H9 (cell line): Measurements from ENCODE around the gene SMAD3. TPM values are rescaled to one million over a fixed set of nuclear protein-coding genes. Genes with fewer than 3 reads are reported as not detected.

Source experiments
- DNase-seq: peaks from one replicate; pipeline ENCODE4 v3.0.0-alpha.2; 2017
- H2AFZ ChIP-seq: one replicate; pipeline ENCODE4 v1.6.1; 2013; ENCODE audit warnings: mild to moderate bottlenecking, low read length, control low read depth, moderate library complexity
- H2AK5ac ChIP-seq: 2 replicates; pipeline ENCODE4 v1.6.1; 2013; ENCODE audit warnings: low read length, control low read depth, mixed read lengths; ENCODE audit not compliant: insufficient read length
- H2BK120ac ChIP-seq: one replicate; pipeline ENCODE4 v1.6.1; 2013; ENCODE audit warnings: low read depth, mild to moderate bottlenecking, low read length, control low read depth, inconsistent platforms; ENCODE audit not compliant: poor library complexity, severe bottlenecking
- H2BK12ac ChIP-seq: 2 replicates; pipeline ENCODE4 v1.6.1; 2013; ENCODE audit warnings: low read length, control low read depth, mixed read lengths, low read depth; ENCODE audit not compliant: insufficient read length
- H2BK15ac ChIP-seq: 2 replicates; pipeline ENCODE4 v1.6.1; 2013; ENCODE audit warnings: low read depth, low read length, control low read depth
- H2BK20ac ChIP-seq: one replicate; pipeline ENCODE4 v1.6.1; 2013; ENCODE audit warnings: low read depth, mild to moderate bottlenecking, low read length, control low read depth, inconsistent platforms; ENCODE audit not compliant: poor library complexity, severe bottlenecking
- H2BK5ac ChIP-seq: 2 replicates; pipeline ENCODE4 v1.6.1; 2013; ENCODE audit warnings: low read length, control low read depth, mixed read lengths; ENCODE audit not compliant: insufficient read length
- H3K14ac ChIP-seq: 2 replicates; pipeline ENCODE4 v1.6.1; 2013; ENCODE audit warnings: low read length, control low read depth; ENCODE audit not compliant: insufficient read depth
- H3K18ac ChIP-seq: 2 replicates; pipeline ENCODE4 v1.6.1; 2013; ENCODE audit warnings: low read depth, mild to moderate bottlenecking, mixed read lengths, low read length, control low read depth; ENCODE audit not compliant: insufficient read length
- H3K23ac ChIP-seq: 2 replicates; pipeline ENCODE4 v1.6.1; 2013; ENCODE audit warnings: low read length, control low read depth, mixed read lengths, low read depth; ENCODE audit not compliant: insufficient read length
- H3K23me2 ChIP-seq: 2 replicates; pipeline ENCODE4 v1.6.1; 2013; ENCODE audit warnings: low read depth, mild to moderate bottlenecking, mixed read lengths, low read length, control low read depth; ENCODE audit not compliant: insufficient read length, poor library complexity, severe bottlenecking
- H3K27ac ChIP-seq: 2 replicates; pipeline ENCODE4 v1.5.1; 2013; ENCODE audit warnings: low read length, control low read depth, mixed read lengths, low read depth; ENCODE audit not compliant: insufficient read length
- H3K27me3 ChIP-seq: 2 replicates; pipeline ENCODE4 v1.6.1; 2013; ENCODE audit warnings: low read length, control low read depth, inconsistent platforms; ENCODE audit not compliant: insufficient read depth
- H3K4ac ChIP-seq: 2 replicates; pipeline ENCODE4 v1.6.1; 2013; ENCODE audit warnings: low read depth, mild to moderate bottlenecking, control low read depth, inconsistent platforms, low read length, moderate library complexity
- H3K4me1 ChIP-seq: 2 replicates; pipeline ENCODE4 v1.6.1; 2013; ENCODE audit warnings: low read length, control low read depth, inconsistent platforms; ENCODE audit not compliant: insufficient read depth
- H3K4me2 ChIP-seq: 2 replicates; pipeline ENCODE4 v1.6.1; 2013; ENCODE audit warnings: low read length, control low read depth, mixed read lengths; ENCODE audit not compliant: insufficient read length, insufficient read depth
- H3K56ac ChIP-seq: 2 replicates; pipeline ENCODE4 v1.6.1; 2013; ENCODE audit warnings: low read depth, mild to moderate bottlenecking, mixed read lengths, low read length, control low read depth; ENCODE audit not compliant: insufficient read length
- H3K79me1 ChIP-seq: 2 replicates; pipeline ENCODE4 v1.6.1; 2013; ENCODE audit warnings: low read depth, mild to moderate bottlenecking, moderate library complexity, low read length, control low read depth, inconsistent platforms; ENCODE audit not compliant: insufficient read depth, poor library complexity, severe bottlenecking
- H3K79me2 ChIP-seq: 2 replicates; pipeline ENCODE4 v1.6.1; 2013; ENCODE audit warnings: low read length, control low read depth, inconsistent platforms; ENCODE audit not compliant: insufficient read depth
- H3K9ac ChIP-seq: 2 replicates; pipeline ENCODE4 v1.6.1; 2013; ENCODE audit warnings: low read length, control low read depth, mixed read lengths; ENCODE audit not compliant: insufficient read length; ENCODE audit errors: extremely low read depth
- H3K9me3 ChIP-seq: one replicate; pipeline ENCODE4 v1.6.1; 2013; ENCODE audit warnings: low read depth, low read length, inconsistent platforms; ENCODE audit not compliant: control insufficient read depth
- H3T11ph ChIP-seq: one replicate; pipeline ENCODE4 v1.6.1; 2013; ENCODE audit warnings: mild to moderate bottlenecking, low read length, control low read depth, inconsistent platforms
- H4K20me1 ChIP-seq: one replicate; pipeline ENCODE4 v1.6.1; 2013; ENCODE audit not compliant: control insufficient read depth, insufficient read length, insufficient read depth
- H4K5ac ChIP-seq: 2 replicates; pipeline ENCODE4 v1.6.1; 2013; ENCODE audit warnings: low read depth, mild to moderate bottlenecking, mixed read lengths, low read length, control low read depth; ENCODE audit not compliant: insufficient read length
- H4K8ac ChIP-seq: replicated peaks from 2 replicates; pipeline ENCODE4 v1.6.1; 2013; ENCODE audit warnings: low read length, control low read depth, mixed read lengths, low read depth; ENCODE audit not compliant: insufficient read length
- H4K91ac ChIP-seq: 2 replicates; pipeline ENCODE4 v1.6.1; 2013; ENCODE audit warnings: low read depth, mild to moderate bottlenecking, moderate library complexity, mixed read lengths, low read length, control low read depth; ENCODE audit not compliant: insufficient read length
- H3K27ac Mint-ChIP-seq, 3 experiments: 2 replicates in 2 of 3; 3 replicates in 1 of 3; pipeline ENCODE4 v1.8.0; 2020 to 2021; ENCODE audit warnings: mixed read lengths in 3 of 3, mild to moderate bottlenecking in 1 of 3, moderate library complexity in 1 of 3
- H3K27me3 Mint-ChIP-seq: 2 replicates; pipeline ENCODE4 v1.8.0; 2021; ENCODE audit warnings: low read depth, mild to moderate bottlenecking, moderate library complexity, mixed read lengths
- H3K36me3 Mint-ChIP-seq, 3 experiments: 2 replicates in 2 of 3; 3 replicates in 1 of 3; pipeline ENCODE4 v1.8.0; 2020 to 2021; ENCODE audit warnings: low read depth in 3 of 3, mixed read lengths in 3 of 3; ENCODE audit not compliant: insufficient read depth in 1 of 3
- H3K4me1 Mint-ChIP-seq, 2 experiments: 2 replicates each; pipeline ENCODE4 v1.8.0; 2020; ENCODE audit warnings: mixed read lengths in 2 of 2
- H3K4me3 Mint-ChIP-seq, 2 experiments: 2 replicates in 1 of 2; 3 replicates in 1 of 2; pipeline ENCODE4 v1.8.0; 2020 to 2021; ENCODE audit warnings: mild to moderate bottlenecking in 2 of 2, mixed read lengths in 2 of 2, moderate library complexity in 1 of 2
- H3K9me3 Mint-ChIP-seq, 2 experiments: 2 replicates in 1 of 2; 3 replicates in 1 of 2; pipeline ENCODE4 v1.8.0; 2020; ENCODE audit warnings: mild to moderate bottlenecking in 2 of 2, mixed read lengths in 2 of 2, moderate library complexity in 1 of 2
- WGBS: extraction: QIAGEN DNeasy Blood & Tissue Kit; methylation state at CpG from one replicate; pipeline ENCODE4 v1.1.7; 2013; ENCODE audit warnings: missing lambda C conversion rate, low lambda C conversion rate, mixed read lengths; ENCODE audit not compliant: insufficient read length; ENCODE audit errors: extremely low coverage; 5-methylcytosine and 5-hydroxymethylcytosine counted together
- total RNA-seq: library from RNA; stranded (reverse); gene quantifications from 2 replicates; pipeline ENCODE4 v1.2.1, GENCODE V29; 2021
- TF ChIP-seq, protein P1 (sequence below): fragments of 200-600 bp; sonication (generic); conservative IDR thresholded peaks from 3 replicates; pipeline ENCODE4 v1.8.0; 2021; ENCODE audit warnings: antibody characterized with exemption, mild to moderate bottlenecking

The SMAD3 gene
- total RNA-seq, 1 experiment from 2014 or later = 26.7 TPM

- Histone ChIP-seq H2BK20ac (no peak overlapping the region), H2BK12ac (no peak overlapping the region), H2BK15ac (no peak overlapping the region), H2BK5ac (no peak overlapping the region), H3K18ac (no peak overlapping the region), H3K27me3 (no peaks in the 10 kb centered on the region), H2AFZ (no peak overlapping the region), H4K5ac (no peak overlapping the region), H3K9me3 (no peaks in the 10 kb centered on the region), H4K91ac (no peak overlapping the region), H3K79me2 (no peaks in the 10 kb centered on the region), H2BK120ac (no peak overlapping the region), H3K27ac (no peak overlapping the region), H3K4me1 (peaks cover 11% of the 10 kb centered on the region; the same call in 1 of the 2 replicates), H3K9ac (no peak overlapping the region), H3K23ac (no peak overlapping the region), H3K79me1 (no peaks in the 10 kb centered on the region), H3K23me2 (no peaks in the 10 kb centered on the region), H4K20me1 (no peaks in the 10 kb centered on the region), H4K8ac (no peak overlapping the region), H3K56ac (no peak overlapping the region), H3K4ac (no peak overlapping the region), H3K4me2 (no peak overlapping the region), H3T11ph (no peak overlapping the region), H3K14ac (no peak overlapping the region), H2AK5ac (no peak overlapping the region)
- Mint-ChIP-seq H3K27me3 (no peaks in the 10 kb centered on the region), H3K9me3 (no peaks in the 10 kb centered on the region), H3K4me3 (0 out of 5 replicates have a peak overlapping the region, but pooled peaks of 1 of the 2 experiments have one; percentile 5), H3K27ac (peak overlapping the region in 1 of 3 experiments; percentile 87; a peak in 1 of 7 replicates), H3K36me3 (peaks cover 0 to 36% (median 4%) of the 10 kb centered on the region in 3 experiments; a peak in 6 of 7 replicates), H3K4me1 (peaks cover 33 to 39% of the 10 kb centered on the region in 2 experiments)
- no CpG with 5 or more reads among the region's 11 CpGs for WGBS
- TF ChIP-seq, protein P1, sequence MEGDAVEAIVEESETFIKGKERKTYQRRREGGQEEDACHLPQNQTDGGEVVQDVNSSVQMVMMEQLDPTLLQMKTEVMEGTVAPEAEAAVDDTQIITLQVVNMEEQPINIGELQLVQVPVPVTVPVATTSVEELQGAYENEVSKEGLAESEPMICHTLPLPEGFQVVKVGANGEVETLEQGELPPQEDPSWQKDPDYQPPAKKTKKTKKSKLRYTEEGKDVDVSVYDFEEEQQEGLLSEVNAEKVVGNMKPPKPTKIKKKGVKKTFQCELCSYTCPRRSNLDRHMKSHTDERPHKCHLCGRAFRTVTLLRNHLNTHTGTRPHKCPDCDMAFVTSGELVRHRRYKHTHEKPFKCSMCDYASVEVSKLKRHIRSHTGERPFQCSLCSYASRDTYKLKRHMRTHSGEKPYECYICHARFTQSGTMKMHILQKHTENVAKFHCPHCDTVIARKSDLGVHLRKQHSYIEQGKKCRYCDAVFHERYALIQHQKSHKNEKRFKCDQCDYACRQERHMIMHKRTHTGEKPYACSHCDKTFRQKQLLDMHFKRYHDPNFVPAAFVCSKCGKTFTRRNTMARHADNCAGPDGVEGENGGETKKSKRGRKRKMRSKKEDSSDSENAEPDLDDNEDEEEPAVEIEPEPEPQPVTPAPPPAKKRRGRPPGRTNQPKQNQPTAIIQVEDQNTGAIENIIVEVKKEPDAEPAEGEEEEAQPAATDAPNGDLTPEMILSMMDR = no peak
- DNase-seq = no peak
These were observed 110.3 kb downstream of the SMAD3 start for GRCh38 chr15:67175643-67176071.
